Left renal cortex interstitium (tissue), 4 donors: ENCODE results near the gene POGZ. TPM values are rescaled to one million over a fixed set of nuclear protein-coding genes. Genes with fewer than 3 reads are reported as not detected.
A peak's percentile ranks its signal among the peaks of the same experiment; 100 is the strongest.
"Not testable (repeated sequence)": the region's sequence is repeated elsewhere in the genome, so short reads cannot be mapped to it uniquely, and the experiment has no call there.

ENCODE experiments used
- DNase-seq, 4 donors: peaks; one replicate each; pipeline ENCODE4 v3.0.0-alpha.2; 2013; ENCODE audit warnings: low read depth in 4 of 4, low spot score in 2 of 4, missing footprints in 1 of 4
- polyA plus RNA-seq, 4 donors: library from polyadenylated mRNA; unstranded; fragments of 120-200 nt; gene quantifications; one replicate each; pipeline ENCODE4 v1.2.1, GENCODE V29; 2013; ENCODE audit not compliant: insufficient read length in 4 of 4

The POGZ gene
- polyA plus RNA-seq, 4 donors: 75.0 to 170 (median 125) TPM

DNA sequence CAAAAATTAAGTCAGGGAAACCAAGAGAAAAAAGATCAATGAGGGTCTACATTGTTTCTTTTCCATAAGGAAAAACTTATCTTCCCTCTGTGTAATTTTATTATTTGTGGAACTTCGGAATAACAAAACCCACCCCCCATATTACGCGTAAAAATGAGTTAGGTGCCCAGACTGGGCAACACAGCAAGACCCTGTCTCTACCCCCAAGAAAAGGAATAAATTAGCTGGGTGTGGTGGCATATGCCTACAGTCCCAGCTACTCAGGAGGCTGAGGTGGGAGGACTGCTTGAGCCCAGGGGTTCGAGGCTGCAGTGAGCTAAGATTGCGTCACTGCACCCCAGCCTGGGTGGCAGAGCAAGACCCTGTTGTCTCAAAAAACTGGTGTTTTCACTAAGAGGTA lies 39.5 kb downstream of the POGZ start:
- no peak for DNase-seq

DNA sequence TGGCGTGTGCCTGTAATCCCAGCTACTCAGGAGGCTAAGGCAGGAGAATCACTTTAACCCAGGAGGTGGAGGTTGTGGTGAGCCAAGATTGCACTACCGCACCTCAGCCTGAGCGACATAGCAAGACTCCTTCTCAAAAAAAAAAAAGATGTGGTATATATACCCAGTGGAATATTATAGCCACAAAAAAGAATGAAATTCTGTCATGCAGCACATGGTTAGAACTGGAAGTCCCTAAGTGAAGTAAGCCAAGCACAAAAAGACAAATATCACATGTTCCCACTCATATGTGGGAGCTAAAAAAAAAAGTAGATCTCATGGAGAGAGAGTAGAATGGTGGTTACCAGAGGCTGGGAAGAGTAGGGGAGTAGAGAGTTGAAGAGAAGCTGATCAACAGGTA lies 41.2 kb downstream of the POGZ start:
- no peak for DNase-seq

DNA sequence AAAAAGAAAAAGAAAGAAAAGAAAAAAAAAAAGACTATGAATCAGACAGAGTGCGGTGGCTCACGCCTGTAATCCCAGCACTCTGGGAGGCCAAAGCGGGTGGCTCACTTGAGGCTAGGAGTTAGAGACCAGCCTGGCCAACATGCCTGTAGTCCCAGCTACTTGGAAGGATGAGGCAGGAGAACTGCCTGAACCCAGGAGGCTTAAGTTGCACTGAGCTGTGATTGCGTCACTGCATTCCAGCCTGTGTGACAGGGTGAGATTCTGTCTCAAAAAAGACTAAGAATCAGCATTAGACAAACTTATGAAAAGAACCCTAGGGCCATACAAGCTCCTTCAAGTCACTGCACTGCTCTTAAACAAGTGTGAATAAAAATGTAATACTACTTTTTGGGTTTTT lies 43.1 kb downstream of the POGZ start:
- DNase-seq: no peak

DNA sequence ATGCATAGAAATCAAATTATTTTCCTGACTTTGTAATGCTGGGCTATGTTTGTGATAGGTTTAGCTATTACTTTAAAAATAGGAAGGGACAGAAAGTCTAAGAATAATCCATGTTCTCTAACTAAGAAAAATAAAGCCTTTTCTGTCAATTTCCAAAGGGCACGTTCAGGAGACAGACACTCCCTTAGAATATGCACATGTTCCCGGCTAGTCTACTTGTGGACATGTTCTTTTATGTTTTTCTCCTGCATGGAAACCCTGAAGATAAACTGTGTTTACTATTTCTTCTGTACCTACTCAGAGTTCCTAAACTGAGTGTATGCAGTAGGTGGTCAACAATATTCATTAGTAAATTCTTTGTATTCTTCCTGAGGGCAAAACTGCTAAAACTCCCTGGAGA lies 47.4 kb downstream of the POGZ start:
- no peak for DNase-seq

DNA sequence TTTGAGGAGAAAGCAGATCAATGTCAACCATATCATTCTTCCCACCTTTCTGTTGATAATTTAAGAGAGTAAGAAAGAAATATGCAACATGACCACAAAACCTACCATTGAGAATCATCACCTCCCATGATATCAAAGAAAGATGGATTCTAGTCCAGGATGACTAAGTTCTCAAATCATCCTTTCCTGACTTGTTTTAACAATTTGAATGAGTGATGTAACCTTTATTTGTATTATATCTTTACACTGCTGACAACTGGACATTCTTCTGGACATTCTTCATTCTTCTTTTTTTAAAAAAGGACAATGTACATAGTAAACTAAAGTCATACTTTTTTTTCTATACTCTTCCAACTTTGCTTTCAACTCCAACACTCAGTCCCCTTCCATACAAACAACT lies 50.4 kb downstream of the POGZ start:
- DNase-seq: no peak

DNA sequence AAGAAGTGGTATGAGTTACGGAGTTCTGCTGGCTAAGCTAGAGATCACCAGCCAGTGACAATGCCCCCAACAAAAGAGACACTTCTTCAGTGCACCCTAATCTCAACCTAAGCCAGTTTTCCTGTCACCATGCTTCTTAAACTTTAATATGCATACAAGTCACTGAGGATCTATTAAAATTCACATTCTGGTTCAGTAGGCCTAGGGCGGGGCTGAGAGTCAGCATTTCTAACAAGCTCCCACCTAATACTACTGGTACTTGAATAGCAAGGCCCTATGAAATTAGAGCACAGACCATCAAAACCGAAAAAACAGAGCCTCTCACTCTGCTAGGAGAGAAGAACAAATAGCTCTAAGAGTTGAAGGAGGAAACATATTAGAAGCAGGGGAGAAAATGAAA lies 52.0 kb downstream of the POGZ start:
- DNase-seq: no peak

DNA sequence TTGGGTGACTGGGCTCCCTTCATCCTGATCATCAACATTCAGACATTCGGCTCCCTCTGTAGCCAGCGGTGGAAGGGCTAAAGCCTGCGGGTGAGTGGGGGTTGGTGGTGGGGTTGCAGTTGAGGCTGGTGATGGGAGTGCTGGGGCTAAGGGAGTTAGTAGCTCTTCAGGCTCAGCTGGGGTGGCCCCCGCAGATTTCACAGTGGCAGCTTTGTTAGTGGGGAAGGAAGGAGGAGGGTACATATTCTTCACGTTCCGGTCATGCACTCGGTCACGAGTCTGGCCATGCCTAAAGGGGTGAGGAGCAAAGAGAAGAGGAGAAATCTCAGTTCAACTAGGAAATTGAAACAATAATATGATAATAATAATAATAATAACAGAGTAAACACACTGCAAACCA lies 53.1 kb downstream of the POGZ start:
- DNase-seq: no peak

DNA sequence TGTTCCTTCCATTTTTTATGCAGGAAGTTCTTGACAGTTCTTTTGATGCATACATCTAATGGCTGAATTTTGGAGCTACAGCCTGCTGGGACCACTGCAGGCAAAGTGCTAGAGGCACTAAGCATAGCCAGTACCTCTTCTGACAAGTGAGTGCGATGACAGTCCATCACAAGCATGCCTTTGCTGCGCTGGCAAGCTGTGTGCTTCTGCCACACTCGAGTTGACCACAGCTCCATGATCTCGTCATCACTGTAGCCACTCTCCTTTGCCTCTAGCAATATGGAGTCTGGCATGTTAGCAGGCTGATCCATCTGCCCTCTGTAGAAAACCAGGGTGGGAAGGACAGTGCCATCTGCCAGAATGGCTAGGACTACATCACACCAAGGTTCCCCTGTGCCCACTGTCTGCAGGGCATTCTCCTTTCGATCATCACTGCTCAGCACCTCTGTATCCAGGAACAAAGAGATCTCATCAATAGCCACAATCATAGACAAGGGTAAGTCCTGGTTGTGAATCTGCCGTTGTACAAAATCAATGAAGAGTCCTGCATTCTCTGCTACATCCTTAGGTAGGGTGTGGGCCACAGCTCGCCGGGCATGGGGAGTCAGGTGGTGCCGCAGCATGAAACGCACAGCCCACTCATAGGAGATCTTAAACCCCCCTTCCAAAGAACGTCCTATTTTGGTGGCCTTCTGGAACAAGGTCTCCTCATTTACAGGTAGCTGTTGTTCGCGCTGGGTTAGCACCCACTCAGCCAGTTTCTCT lies 53.9 kb downstream of the POGZ start:
- DNase-seq: no peak

DNA sequence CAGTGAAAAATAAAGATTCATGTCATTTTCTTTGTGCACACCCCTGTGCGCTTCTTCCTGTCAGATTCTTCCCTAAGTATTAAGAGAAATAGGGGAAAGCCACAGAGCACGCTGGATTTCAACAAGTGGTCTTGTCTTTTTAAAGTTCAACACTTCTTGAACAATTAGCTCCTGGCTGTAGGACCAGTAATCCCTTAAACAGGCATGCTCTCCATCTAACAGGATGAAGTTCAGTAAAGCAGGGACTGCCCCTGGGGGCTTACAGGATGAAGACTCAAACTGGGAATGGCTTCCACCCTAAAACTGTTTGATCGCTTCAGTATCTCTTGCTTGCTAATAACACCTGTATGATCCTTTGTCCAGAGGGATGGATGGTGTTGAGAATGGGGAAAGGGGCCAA lies 55.7 kb downstream of the POGZ start:
- no peak for DNase-seq

DNA sequence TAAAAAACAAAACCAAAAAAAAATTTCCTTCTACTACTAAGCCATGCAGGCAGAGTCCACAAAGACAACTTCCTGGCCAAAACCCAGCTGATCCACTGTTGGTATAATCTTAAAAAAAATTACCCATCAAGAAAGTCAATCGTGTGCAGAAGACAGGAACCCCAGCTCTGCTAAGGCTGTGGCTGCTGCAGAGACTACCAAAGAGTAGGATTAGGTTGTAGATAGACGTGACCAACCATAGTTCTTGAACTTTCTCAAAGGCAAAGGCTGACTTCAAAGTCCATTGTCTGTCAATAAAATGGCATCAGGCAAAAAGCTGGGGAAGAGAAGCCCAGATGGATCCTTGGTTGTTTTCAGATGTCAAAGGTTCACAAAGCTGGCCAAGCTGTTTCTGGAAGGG lies 56.5 kb downstream of the POGZ start:
- no peak for DNase-seq

DNA sequence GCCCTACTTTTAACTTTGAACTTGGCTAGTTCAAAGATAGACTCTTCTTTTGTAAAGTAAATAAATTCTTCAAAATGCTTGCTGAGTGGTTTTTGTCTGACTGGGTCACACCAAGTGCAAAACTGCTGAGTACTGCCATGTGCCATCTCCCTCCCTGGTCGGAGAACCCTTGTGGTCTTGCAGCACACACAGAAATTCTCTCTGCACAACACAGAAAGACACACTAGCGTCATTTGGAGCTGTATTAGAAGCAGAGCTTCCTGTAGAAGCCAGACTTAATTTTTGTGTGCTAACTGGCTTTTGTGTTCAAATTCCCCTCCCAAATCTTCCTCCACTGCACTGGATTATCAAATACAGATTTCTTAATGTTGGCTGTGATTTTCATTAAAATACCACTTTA lies 57.4 kb downstream of the POGZ start:
- DNase-seq: no peak

DNA sequence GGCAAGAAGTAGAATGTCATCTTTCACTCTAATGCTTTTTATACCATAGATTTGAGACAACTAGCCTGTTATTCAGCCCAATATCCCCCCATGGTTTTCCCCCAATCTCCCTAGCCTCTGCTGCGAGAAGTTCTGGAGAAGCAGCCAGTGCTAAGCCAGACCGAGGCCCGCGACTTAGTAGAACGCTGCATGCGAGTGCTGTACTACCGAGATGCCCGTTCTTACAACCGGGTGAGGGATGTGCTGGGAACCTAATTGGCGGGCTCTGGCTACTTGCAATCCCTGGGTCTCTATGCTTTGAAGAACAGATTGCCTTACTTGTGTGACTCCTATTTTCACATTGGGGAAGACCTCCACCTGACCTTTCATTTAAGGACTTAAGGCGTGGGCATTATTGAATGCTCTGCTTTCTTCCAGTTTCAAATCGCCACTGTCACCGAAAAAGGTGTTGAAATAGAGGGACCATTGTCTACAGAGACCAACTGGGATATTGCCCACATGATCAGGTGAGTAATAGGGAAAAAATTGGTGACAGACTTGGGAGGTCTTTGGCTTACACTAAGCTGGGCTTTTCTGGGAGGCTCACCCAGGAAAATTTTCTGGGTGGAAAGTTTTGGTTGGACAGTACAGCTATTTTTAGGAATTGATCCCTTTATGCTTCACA lies 58.0 kb downstream of the POGZ start:
- DNase-seq: no peak

DNA sequence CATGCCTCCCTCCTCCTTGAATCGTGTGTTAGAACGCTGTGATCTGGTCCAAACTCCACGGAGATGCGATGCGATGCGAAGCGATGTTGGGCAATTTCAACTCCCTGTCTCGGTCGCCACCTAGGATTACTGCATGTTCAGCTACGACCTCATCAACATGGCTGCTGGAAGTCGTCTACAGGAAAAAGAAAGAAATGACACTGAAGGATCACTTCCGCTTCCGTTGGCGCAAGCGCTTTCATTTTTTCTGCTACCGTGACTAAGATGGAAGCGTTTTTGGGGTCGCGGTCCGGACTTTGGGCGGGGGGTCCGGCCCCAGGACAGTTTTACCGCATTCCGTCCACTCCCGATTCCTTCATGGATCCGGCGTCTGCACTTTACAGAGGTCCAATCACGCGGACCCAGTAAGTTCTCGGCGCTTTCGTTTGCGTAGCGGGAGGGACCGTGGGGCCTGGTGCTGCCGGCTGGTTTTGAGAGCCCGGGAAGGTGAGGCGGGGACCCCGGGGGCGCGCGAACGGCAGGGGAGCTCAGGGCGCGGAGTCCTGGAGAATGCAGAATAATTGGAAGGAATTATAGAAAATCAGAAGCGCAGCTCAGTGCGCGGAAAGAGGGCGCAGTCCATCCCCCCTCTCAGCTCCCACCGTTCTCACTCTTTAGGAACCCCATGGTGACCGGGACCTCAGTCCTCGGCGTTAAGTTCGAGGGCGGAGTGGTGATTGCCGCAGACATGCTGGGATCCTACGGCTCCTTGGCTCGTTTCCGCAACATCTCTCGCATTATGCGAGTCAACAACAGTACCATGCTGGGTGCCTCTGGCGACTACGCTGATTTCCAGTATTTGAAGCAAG lies 59.7 kb downstream of the POGZ start, which contains the start of gene PSMB4:
PSMB4 (plus strand) TSS at position 250 of the 848 bp plus-strand sequence; CDS start at position 265, 15 bp downstream.
- DNase-seq: peak; percentile 84 to 93 (median 92)

DNA sequence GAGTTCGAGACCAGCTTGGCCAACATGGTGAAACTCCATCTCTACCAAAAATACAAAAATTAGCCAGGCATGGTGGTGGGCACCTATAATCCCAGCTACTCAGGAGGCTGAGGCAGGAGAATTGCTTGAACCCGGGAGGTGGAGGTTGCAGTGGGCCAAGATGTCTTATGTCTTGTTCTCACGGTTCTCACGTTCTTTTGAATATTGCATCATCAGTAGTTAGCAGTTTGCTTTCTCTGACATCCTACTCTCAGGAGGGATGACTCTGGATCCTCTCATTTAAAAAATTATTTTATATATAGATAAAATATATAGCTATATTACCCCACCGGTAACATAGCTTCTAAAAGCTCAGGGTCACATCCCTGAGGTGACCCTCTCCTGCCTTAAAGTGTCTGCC lies 63.0 kb downstream of the POGZ start:
- DNase-seq: not testable (repeated sequence)

DNA sequence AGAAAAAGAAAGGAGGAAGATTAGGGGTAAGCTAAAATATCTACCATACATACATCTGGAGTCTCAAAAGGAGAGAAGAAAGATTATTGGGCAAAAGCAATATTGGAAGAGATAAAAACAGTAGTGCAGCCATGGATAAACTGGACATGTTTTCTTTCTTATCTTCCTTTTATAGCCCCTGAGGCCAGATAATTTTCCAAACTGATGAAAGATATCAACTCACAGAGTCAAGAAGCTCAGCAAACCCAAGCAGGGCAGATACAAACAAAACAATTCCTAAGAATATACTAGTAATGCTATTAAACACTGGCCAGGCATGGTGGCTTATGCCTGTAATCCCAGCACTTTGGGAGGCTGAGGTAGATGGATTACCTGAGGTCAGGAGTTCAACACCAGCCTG lies 65.7 kb downstream of the POGZ start:
- no peak for DNase-seq

DNA sequence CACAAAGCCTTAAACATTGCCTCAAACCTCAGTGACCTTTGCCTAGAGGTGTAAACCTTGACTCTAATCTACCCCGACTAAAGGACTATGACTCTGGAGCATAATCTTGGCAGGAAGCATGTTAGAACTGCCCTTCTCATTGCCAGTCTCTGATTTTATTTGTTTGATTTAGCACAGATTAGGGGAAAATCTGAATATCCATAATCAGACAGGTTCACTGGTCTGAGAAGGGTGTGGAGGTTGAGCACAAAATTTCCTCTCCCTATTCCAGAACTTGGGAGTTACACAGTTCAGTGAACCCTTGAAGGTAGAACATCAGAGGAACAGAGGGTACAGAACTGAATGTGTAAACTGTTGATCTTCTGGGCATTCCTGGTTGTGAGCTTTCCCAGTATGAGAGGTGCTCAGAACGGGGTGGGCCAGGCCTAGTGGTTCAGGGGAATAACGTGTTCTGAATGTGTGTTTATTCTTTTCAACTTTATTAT lies 68.2 kb downstream of the POGZ start:
- DNase-seq: no peak

DNA sequence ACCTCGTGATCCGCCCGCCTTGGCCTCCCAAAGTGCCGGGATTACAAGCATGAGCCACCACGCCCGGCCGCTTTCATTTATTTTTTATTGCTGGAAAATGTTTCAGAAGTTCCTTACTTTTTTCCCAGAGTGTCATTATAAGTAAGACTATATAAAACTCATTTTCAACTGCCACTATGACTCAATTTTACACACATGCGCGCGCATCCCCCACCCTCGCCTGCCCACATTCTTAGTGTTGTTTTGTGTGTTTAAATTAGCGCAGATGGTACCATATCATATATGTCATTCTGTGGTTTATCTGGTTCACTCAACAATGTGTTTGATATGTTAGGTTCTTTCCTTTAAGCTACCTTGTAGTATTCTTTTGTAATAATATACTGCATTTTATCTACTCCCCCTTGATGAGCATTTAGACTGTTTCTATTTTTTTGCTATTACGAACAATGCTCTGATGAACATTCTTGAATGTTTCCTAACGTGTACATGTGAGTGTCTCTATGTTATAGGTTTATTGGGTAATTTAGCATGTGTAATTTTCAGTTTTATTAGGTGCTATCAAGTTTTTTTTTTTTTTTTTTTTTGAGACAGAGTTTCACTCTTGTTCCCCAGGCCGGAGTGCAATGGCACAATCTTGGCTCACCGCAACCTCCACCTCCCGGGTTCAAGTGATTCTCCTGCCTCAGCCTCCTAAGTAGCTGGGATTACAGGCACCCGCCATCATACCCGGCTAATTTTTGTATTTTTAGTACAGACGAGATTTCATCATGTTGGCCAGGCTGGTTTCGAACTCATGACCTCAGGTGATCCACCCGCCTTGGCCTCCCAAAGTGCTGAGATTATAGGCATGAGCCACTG lies 68.8 kb downstream of the POGZ start:
- DNase-seq: not testable (repeated sequence)

DNA sequence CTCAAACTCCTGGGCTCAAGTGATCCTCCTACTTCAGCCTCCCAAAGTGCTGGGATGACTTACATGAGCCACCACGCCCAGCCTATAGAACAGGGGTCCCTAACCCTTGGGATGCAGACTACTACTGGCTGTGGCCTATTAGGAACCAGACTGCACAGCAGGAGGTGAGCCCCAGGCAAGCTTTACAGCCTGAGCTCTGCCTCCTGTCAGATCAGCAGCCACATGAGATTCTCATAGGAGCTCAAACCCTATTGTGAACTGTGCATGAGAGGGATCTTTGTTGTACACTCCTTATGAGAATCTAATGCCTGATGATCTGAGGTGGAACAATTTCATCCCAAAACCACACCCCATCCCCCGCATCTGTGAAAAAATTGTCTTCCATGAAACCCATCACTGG lies 73.3 kb downstream of the POGZ start:
- DNase-seq: no peak

DNA sequence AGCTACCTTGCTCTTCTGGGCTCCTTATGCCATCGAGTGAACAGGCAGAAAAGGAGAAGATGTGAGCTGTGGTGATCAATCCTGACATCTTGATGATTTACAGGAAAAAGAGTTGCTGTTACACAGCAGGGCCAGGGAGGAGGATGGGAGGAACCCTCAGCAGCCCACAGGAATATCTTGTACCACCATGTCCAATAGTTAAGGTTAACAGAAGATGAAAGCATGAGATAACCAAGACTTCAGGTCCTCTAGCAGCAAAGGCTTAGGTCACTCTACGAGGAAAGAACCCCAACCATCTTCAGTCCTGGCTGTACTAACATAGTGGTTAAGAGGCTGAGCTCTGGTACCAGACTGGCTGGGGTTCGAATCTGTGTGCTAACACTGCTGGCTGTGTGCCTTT lies 74.7 kb downstream of the POGZ start:
- DNase-seq: no peak

DNA sequence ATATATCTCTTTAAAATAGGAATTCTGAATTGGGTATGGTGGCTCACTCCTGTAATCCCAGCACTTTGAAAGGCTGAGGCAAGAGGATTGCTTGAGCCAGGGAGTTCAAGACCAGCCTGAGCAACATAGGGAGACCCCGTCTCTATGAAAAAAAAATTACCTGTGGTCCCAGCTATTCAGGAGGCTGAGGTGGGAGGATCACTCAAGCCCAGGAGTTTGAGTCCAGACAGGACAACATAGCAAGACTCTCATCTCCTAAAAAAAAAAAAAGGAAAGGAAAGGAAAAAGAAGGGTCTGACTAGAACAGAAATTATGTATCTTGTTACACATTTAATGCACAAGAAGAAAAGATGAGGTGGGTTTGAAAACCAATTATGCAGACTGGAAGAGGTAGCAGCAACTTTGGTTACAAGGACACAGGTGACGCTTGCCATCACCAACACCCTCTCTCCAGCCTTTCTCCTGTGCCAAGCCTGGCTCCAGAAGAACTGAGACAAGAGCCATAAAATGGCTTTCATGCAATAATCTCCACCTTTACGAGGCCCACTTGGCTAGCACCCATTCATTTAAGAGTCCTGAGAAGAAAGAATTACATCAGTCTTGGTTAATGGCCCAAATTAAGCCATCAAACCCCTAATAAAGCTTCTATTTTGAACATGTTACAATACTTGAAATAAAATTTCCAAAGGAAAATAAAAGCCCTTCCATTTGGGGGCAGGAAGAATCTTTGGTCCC lies 82.0 kb downstream of the POGZ start:
- no peak for DNase-seq
